ENCODE data around the gene S100A14. TPM values are rescaled to one million over a fixed set of nuclear protein-coding genes. Genes with fewer than 3 reads are reported as not detected.

Gene S100A14
- polyA plus RNA-seq, 1 donor from 2014 or later: not detected

DNA sequence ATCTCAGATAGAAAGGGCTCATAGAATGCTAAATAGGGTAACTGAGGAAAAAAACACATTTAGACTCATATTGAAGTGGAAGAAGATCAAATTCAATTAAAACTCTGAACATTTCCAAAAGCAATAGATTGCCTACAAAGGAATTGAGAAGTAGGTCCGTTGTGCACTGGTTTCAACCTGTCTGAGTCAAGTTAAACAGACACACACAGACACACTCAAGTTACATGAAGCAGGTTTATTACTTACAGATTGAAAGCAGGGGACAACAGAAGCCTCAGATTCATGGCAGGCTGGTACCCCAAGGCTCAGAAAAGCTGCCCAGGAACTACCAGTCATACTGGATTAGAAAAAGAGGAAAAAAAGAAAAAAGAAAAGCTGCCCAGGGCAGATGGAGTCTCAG, 29.8 kb downstream of the S100A14 start:
- no peak for TF ChIP-seq EP300 (conservative IDR thresholded peaks at IDR 0.05; ENCODE audit: poor library complexity, severe bottlenecking)
- TF ChIP-seq, protein P1, sequence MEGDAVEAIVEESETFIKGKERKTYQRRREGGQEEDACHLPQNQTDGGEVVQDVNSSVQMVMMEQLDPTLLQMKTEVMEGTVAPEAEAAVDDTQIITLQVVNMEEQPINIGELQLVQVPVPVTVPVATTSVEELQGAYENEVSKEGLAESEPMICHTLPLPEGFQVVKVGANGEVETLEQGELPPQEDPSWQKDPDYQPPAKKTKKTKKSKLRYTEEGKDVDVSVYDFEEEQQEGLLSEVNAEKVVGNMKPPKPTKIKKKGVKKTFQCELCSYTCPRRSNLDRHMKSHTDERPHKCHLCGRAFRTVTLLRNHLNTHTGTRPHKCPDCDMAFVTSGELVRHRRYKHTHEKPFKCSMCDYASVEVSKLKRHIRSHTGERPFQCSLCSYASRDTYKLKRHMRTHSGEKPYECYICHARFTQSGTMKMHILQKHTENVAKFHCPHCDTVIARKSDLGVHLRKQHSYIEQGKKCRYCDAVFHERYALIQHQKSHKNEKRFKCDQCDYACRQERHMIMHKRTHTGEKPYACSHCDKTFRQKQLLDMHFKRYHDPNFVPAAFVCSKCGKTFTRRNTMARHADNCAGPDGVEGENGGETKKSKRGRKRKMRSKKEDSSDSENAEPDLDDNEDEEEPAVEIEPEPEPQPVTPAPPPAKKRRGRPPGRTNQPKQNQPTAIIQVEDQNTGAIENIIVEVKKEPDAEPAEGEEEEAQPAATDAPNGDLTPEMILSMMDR (IDR thresholded peaks at IDR 0.05; ENCODE audit: poor library complexity, severe bottlenecking): no peak
- no peak for TF ChIP-seq SMC3 (conservative IDR thresholded peaks at IDR 0.05; ENCODE audit: poor library complexity)
- TF ChIP-seq POLR2AphosphoS5 (IDR thresholded peaks at IDR 0.05): no peak
- TF ChIP-seq RAD21 (conservative IDR thresholded peaks at IDR 0.05): no peak
- TF ChIP-seq, protein P2, sequence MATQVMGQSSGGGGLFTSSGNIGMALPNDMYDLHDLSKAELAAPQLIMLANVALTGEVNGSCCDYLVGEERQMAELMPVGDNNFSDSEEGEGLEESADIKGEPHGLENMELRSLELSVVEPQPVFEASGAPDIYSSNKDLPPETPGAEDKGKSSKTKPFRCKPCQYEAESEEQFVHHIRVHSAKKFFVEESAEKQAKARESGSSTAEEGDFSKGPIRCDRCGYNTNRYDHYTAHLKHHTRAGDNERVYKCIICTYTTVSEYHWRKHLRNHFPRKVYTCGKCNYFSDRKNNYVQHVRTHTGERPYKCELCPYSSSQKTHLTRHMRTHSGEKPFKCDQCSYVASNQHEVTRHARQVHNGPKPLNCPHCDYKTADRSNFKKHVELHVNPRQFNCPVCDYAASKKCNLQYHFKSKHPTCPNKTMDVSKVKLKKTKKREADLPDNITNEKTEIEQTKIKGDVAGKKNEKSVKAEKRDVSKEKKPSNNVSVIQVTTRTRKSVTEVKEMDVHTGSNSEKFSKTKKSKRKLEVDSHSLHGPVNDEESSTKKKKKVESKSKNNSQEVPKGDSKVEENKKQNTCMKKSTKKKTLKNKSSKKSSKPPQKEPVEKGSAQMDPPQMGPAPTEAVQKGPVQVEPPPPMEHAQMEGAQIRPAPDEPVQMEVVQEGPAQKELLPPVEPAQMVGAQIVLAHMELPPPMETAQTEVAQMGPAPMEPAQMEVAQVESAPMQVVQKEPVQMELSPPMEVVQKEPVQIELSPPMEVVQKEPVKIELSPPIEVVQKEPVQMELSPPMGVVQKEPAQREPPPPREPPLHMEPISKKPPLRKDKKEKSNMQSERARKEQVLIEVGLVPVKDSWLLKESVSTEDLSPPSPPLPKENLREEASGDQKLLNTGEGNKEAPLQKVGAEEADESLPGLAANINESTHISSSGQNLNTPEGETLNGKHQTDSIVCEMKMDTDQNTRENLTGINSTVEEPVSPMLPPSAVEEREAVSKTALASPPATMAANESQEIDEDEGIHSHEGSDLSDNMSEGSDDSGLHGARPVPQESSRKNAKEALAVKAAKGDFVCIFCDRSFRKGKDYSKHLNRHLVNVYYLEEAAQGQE (IDR thresholded peaks at IDR 0.05; ENCODE audit: borderline replicate concordance): no peak
- TF ChIP-seq TAF1 (IDR thresholded peaks at IDR 0.05; ENCODE audit: low read depth): no peak
- TF ChIP-seq EZH2 (IDR thresholded peaks at IDR 0.05; ENCODE audit: borderline replicate concordance, insufficient read depth, low read length, poor library complexity, severe bottlenecking): no peak
- no peak for TF ChIP-seq MXI1 (conservative IDR thresholded peaks at IDR 0.05; ENCODE audit: poor library complexity, severe bottlenecking)
- H2AFZ ChIP-seq (ENCODE audit: low read depth, low read length): no peak overlapping the region
- no peak overlapping the region for H3K9ac ChIP-seq (ENCODE audit: low read length)
- H3K27me3 ChIP-seq (ENCODE audit: insufficient read depth, low read depth, low read length): no peaks in the 10 kb centered on the region
- no peak overlapping the region for H3K27ac ChIP-seq (ENCODE audit: low read length)
- H3K9me3 ChIP-seq (ENCODE audit: low read length): no peaks in the 10 kb centered on the region
- H3K9me2 ChIP-seq (ENCODE audit: insufficient read depth, low read length): no peaks in the 10 kb centered on the region
- H3F3A ChIP-seq (ENCODE audit: insufficient read depth, low read length, poor library complexity, severe bottlenecking): no peaks in the 10 kb centered on the region
- no peaks in the 10 kb centered on the region for H4K20me1 ChIP-seq (ENCODE audit: insufficient read depth)
- H3K4me3 ChIP-seq (ENCODE audit: low read length): no peak overlapping the region
- H3K79me2 ChIP-seq (replicated peaks; ENCODE audit: insufficient read depth, low read length): no peaks in the 10 kb centered on the region
- no peaks in the 10 kb centered on the region for H3K36me3 ChIP-seq (ENCODE audit: insufficient read depth, low read length)
- H3K4me2 ChIP-seq (ENCODE audit: low read length): no peak overlapping the region

DNA sequence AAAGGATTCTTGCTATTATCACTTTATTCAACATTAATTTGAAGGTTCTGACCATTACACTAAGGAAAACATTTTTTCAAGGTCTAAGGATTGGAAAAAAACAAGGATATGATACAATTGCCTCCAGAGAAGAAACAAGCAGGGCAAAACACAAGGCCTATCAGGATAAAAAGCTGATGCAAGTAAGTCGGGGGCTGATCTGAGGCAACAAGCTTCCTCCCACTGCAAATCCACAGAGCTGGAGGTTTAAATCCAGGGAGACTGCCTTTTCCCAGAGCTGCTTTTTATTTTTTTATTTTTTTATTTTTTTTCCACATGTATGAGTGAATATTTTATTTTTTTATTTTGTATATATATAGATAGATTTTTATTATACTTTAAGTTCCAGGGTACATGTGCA, 31.1 kb downstream of the S100A14 start:
- Histone ChIP-seq H4K20me1 (ENCODE audit: insufficient read depth) (no peaks in the 10 kb centered on the region), H3K9ac (ENCODE audit: low read length) (no peak overlapping the region), H3K36me3 (ENCODE audit: insufficient read depth, low read length) (no peaks in the 10 kb centered on the region), H3K27me3 (ENCODE audit: insufficient read depth, low read depth, low read length) (no peaks in the 10 kb centered on the region), H3K79me2 (replicated peaks; ENCODE audit: insufficient read depth, low read length) (no peaks in the 10 kb centered on the region), H3K9me3 (ENCODE audit: low read length) (no peaks in the 10 kb centered on the region), H3K4me3 (ENCODE audit: low read length) (no peak overlapping the region), H2AFZ (ENCODE audit: low read depth, low read length) (no peak overlapping the region), H3K4me2 (ENCODE audit: low read length) (no peak overlapping the region), H3F3A (ENCODE audit: insufficient read depth, low read length, poor library complexity, severe bottlenecking) (no peaks in the 10 kb centered on the region), H3K27ac (ENCODE audit: low read length) (no peak overlapping the region), H3K9me2 (ENCODE audit: insufficient read depth, low read length) (no peaks in the 10 kb centered on the region)
- TF ChIP-seq SMC3 (conservative IDR thresholded peaks at IDR 0.05; ENCODE audit: poor library complexity) (no peak), POLR2AphosphoS5 (IDR thresholded peaks at IDR 0.05) (no peak), EZH2 (IDR thresholded peaks at IDR 0.05; ENCODE audit: borderline replicate concordance, insufficient read depth, low read length, poor library complexity, severe bottlenecking) (no peak)

DNA sequence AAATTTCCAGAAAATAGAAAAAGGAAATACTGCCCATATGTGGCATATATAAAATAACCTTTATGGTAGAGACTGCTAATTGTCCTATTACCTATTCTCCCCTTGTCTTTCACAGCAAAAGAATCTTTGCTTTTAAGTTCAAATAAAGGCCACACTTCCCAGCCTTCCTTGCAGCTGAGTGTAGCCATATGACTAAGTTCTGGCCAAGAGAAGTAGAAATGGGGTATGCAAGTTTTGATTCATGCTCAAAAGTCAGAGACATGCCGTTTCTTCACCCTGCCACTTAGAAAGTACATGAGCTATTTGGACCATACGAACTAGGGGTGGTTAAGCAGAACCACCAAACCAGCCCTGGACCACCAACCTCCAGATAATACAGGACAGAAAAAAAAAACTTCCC, 32.1 kb downstream of the S100A14 start:
- Histone ChIP-seq H2AFZ (ENCODE audit: low read depth, low read length) (no peak overlapping the region), H3K27me3 (ENCODE audit: insufficient read depth, low read depth, low read length) (no peaks in the 10 kb centered on the region), H3K9me2 (ENCODE audit: insufficient read depth, low read length) (no peaks in the 10 kb centered on the region), H3F3A (ENCODE audit: insufficient read depth, low read length, poor library complexity, severe bottlenecking) (no peaks in the 10 kb centered on the region), H3K79me2 (replicated peaks; ENCODE audit: insufficient read depth, low read length) (no peaks in the 10 kb centered on the region), H3K9me3 (ENCODE audit: low read length) (no peaks in the 10 kb centered on the region), H3K27ac (ENCODE audit: low read length) (no peak overlapping the region), H3K36me3 (ENCODE audit: insufficient read depth, low read length) (no peaks in the 10 kb centered on the region), H3K4me3 (ENCODE audit: low read length) (no peak overlapping the region), H4K20me1 (ENCODE audit: insufficient read depth) (no peaks in the 10 kb centered on the region), H3K9ac (ENCODE audit: low read length) (no peak overlapping the region), H3K4me2 (ENCODE audit: low read length) (no peak overlapping the region)
- TF ChIP-seq EZH2 (IDR thresholded peaks at IDR 0.05; ENCODE audit: borderline replicate concordance, insufficient read depth, low read length, poor library complexity, severe bottlenecking) (no peak), EP300 (conservative IDR thresholded peaks at IDR 0.05; ENCODE audit: poor library complexity, severe bottlenecking) (no peak), TAF1 (IDR thresholded peaks at IDR 0.05; ENCODE audit: low read depth) (no peak), RAD21 (conservative IDR thresholded peaks at IDR 0.05) (no peak), SMC3 (conservative IDR thresholded peaks at IDR 0.05; ENCODE audit: poor library complexity) (no peak), POLR2AphosphoS5 (IDR thresholded peaks at IDR 0.05) (no peak), MXI1 (conservative IDR thresholded peaks at IDR 0.05; ENCODE audit: poor library complexity, severe bottlenecking) (no peak)
- TF ChIP-seq, protein P1 (IDR thresholded peaks at IDR 0.05; ENCODE audit: poor library complexity, severe bottlenecking): no peak
- TF ChIP-seq, protein P2 (IDR thresholded peaks at IDR 0.05; ENCODE audit: borderline replicate concordance): no peak
